ENCODE data around the gene AK2.

AK2 gene

DNA sequence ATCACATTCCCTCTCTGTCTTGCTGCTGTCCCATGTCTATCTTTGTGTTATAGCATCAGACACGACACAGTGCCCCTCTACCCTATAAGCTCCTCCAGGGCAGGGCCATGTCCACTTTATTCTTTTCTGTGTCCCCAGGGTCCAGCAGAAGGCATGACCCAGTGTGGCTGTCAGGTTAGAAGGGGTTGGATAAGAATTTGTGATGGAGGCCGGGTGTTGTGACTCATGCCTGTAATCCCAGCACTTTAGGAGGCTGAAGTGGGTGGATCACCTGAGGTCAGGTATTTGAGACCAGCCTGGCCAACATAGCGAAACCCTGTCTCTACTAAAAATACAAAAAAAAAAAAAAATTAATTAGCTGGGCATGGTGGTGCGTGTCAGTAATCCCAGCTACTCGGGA is 45.8 kb downstream of the AK2 start:
- no peak overlapping the region for H3K27ac ChIP-seq

DNA sequence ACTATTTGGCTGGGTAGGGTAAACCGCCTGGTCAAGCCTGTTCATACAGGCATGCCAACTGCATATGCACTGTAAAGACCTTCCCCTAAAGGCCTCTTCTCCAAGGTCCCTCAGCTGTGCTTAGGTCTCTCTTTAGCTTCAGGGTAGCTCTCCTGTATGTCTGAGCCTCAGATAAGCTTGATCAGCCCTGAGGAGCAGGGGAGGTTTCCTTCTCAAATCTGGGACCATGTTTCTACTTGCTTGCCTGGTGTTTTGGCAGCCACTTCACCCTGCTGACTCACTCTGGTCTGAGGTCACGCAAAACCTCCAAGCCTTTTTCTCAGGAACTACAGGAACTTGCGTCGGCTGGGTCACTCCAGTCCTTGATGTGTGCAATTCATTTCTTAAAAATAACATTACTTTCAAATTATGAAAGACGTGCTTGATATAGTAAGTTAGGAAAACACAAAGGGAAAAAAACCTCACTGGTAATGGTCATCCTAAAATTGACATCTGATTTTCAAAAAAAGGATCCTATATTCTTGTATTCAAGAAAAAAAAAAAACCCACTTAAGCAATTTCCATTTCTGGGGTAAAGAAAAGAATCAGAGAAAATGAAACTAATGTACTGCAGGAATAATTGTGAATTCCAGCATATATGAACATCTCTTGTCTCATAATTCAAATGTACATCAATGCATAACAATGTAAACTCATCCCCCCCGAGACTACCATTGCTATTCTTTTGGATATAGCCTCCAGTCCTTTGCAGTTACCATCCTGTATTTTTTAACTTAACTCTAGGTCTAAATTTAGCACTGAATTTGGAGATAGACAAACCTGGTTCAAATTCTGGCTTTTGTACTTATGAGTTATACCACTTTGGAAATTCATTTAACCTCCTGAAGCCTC is 47.3 kb downstream of the AK2 start:
- TF ChIP-seq, protein P1, sequence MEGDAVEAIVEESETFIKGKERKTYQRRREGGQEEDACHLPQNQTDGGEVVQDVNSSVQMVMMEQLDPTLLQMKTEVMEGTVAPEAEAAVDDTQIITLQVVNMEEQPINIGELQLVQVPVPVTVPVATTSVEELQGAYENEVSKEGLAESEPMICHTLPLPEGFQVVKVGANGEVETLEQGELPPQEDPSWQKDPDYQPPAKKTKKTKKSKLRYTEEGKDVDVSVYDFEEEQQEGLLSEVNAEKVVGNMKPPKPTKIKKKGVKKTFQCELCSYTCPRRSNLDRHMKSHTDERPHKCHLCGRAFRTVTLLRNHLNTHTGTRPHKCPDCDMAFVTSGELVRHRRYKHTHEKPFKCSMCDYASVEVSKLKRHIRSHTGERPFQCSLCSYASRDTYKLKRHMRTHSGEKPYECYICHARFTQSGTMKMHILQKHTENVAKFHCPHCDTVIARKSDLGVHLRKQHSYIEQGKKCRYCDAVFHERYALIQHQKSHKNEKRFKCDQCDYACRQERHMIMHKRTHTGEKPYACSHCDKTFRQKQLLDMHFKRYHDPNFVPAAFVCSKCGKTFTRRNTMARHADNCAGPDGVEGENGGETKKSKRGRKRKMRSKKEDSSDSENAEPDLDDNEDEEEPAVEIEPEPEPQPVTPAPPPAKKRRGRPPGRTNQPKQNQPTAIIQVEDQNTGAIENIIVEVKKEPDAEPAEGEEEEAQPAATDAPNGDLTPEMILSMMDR (IDR thresholded peaks at IDR 0.05): no peak
- Histone ChIP-seq H3K27ac (peak overlapping the region; percentile 66 to 82), H3K4me3 (peak overlapping the region; percentile 4)
- DNase-seq (ENCODE audit: low spot score): peak; percentile 92

More for the DNA sequence above, 45.8 kb downstream of the AK2 start:
- no peak overlapping the region for H3K4me3 ChIP-seq
- TF ChIP-seq, protein P1 (IDR thresholded peaks at IDR 0.05): no peak
- no peak for DNase-seq (ENCODE audit: low spot score)

DNA sequence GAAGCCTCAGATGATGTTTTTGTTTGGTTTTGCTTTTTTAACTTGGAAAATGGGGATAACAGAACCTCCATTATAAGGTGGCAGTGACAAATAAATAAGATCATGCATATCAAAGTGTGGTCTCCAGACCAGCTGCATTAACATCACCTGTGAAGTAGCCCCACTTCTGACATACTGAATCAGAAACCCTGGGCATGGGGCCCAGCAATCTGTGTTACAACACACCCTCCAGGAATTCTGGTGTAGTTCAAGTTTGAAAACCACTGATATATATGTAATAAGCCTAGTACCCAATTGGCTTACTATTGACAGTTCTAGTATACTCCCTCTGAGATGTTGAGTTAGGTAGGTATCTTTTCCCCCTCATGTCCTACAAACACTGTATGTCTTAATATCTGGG is 48.0 kb downstream of the AK2 start:
- peak overlapping the region; percentile 4 for H3K4me3 ChIP-seq
- TF ChIP-seq, protein P1 (IDR thresholded peaks at IDR 0.05): no peak
- DNase-seq (ENCODE audit: low spot score): no peak
- H3K27ac ChIP-seq: peak overlapping the region; percentile 66 to 82

DNA sequence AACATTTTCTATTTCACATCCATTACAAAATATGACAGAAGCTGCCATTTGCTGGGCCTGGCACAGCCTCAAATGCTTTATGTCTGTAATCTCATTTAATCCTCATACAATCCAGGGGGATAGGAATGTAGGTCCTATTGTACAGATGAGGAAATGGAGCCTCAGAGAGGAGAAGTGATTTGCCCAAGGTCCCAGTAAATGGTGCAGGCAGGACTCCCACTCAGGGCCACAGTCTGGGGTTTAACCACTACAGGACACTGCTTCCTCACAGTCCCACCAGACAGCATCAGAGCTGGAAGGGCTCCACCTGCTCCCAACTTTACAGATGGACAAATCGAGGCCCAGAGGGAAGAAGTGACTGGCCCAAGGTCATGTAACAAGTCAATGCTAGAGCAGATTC is 51.5 kb downstream of the AK2 start:
- TF ChIP-seq, protein P1 (IDR thresholded peaks at IDR 0.05): no peak
- H3K27ac ChIP-seq: no peak overlapping the region
- no peak overlapping the region for H3K4me3 ChIP-seq
- no peak for DNase-seq (ENCODE audit: low spot score)

DNA sequence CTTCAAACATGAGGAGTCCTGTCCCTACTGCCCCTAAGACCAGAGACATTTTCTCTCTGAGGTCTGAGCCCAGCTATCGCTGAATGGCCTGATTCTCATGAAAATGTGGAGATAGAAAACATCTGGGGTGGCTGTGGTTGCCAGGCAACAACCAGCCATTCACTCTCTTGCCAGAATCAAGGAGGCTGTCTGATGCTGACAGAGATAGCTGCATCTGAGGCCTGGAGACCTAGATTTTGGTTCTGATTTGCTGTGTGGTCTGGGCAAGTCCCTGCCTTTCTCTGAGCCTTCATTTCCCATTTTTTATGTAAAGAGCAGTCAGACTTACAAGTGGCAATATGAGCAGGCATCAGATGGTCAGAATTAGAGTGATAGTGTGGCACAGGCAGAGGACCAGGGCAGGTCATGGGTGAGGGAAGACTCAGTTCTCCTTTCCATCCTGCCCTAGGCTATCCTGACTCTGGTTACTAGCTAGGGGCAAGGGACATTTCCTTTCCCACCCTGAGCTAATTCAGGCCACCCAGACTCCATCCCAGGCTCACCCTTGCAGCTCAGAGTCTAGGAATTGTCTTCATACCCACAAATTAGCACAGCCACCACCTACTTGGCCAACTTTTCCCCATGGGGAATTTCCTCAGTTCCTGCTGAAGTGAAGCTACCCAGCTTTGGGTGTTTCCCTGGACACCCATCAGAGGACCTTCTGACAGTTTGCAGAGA is 52.1 kb downstream of the AK2 start:
- no peak for DNase-seq (ENCODE audit: low spot score)
- Histone ChIP-seq H3K27ac (no peak overlapping the region), H3K4me3 (no peak overlapping the region)
- TF ChIP-seq, protein P1 (IDR thresholded peaks at IDR 0.05): no peak

DNA sequence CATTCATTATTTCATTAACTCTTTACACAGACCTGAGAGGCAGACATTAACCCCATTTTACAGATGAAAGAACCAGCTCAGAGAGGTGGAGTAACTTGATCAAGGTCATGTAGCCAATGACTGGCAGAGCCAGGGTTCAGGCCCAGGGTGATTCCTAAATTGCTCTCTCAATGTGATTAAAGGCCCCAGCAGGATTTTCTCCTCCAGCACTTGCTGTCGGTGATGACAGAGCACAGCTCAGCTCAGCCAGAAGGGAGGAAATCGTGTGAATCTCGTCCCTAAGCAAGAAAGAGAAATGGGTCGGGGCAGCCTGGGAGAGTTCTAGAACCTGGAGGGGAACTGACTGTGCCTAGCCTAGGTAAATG is 52.6 kb downstream of the AK2 start:
- no peak overlapping the region for H3K4me3 ChIP-seq
- H3K27ac ChIP-seq: no peak overlapping the region
- TF ChIP-seq, protein P1 (IDR thresholded peaks at IDR 0.05): no peak
- no peak for DNase-seq (ENCODE audit: low spot score)

All from coronary artery (tissue), 2 donors.